Esophagus muscularis mucosa (tissue), 4 donors: ENCODE data around the gene UTP11. TPM values are rescaled to one million over a fixed set of nuclear protein-coding genes. Genes with fewer than 3 reads are reported as not detected.
A peak's percentile ranks its signal among the peaks of the same experiment; 100 is the strongest.

Source experiments
- DNase-seq: peaks from one replicate; pipeline ENCODE4 v3.0.0-alpha.2; 2017; ENCODE audit errors: extremely low spot score
- H3K27ac ChIP-seq, 4 donors: fragments of 200-600 bp; sonication (generic); replicated peaks in 1 of 4; 1 replicate in 3 of 4; 2 replicates in 1 of 4; pipeline ENCODE4 v1.5.1; 2016 to 2019; ENCODE audit warnings: mild to moderate bottlenecking in 1 of 4
- H3K27me3 ChIP-seq, 4 donors: fragments of 200-600 bp; sonication (generic); one replicate each; pipeline versions ENCODE4 v1.5.1 to v1.6.0; 2016 to 2019
- H3K36me3 ChIP-seq, 4 donors: fragments of 200-600 bp; sonication (generic); one replicate each; pipeline ENCODE4 v1.5.1; 2016 to 2019
- H3K4me1 ChIP-seq, 4 donors: fragments of 200-600 bp; sonication (generic); one replicate each; pipeline ENCODE4 v1.5.1; 2016 to 2019
- H3K4me3 ChIP-seq, 4 donors: fragments of 200-600 bp; sonication (generic); 1 replicate in 2 of 4; 2 replicates in 2 of 4; pipeline ENCODE4 v1.5.1; 2016 to 2019; ENCODE audit warnings: mild to moderate bottlenecking in 4 of 4, moderate library complexity in 1 of 4
- H3K9me3 ChIP-seq, 4 donors: fragments of 200-600 bp; sonication (generic); 1 replicate in 3 of 4; 2 replicates in 1 of 4; pipeline ENCODE4 v1.5.1; 2016 to 2019
- CTCF ChIP-seq, 3 experiments: fragments of 200-600 bp in 2 of 3; fragments of 450-650 bp in 1 of 3; sonication (generic) in 2 of 3; IDR thresholded peaks; one replicate each; pipeline ENCODE4 v1.5.1; 2017 to 2019; ENCODE audit warnings: antibody characterized with exemption in 3 of 3, mild to moderate bottlenecking in 2 of 3, moderate library complexity in 1 of 3
- EP300 ChIP-seq: sonication (generic); formaldehyde crosslinking; IDR thresholded peaks from one replicate; pipeline ENCODE4 v1.6.1; 2017; ENCODE audit warnings: antibody characterized with exemption
- POLR2A ChIP-seq: fragments of 450-650 bp; IDR thresholded peaks from one replicate; pipeline ENCODE4 v1.6.1; 2017; ENCODE audit warnings: antibody characterized with exemption, moderate library complexity, mild to moderate bottlenecking, low read depth
- POLR2AphosphoS5 ChIP-seq, 2 donors: sonication (generic); formaldehyde crosslinking; IDR thresholded peaks; one replicate each; pipeline ENCODE4 v1.6.1; 2017; ENCODE audit warnings: antibody characterized with exemption in 2 of 2
- WGBS: methylation state at CpG from one replicate; pipeline ENCODE4 v1.1.5; 2018; 5-methylcytosine and 5-hydroxymethylcytosine counted together
- intact Hi-C: fragments of 100-400 bp; cut with DNase I; formaldehyde crosslinking; loops from one replicate; pipeline ENCODE4 v1.15.1; 2023
- total RNA-seq, 4 donors: library from RNA; depleted of rRNA; stranded (reverse); fragments of >200 nt; gene quantifications; one replicate each; pipeline versions ENCODE4 v1.1.0 to v1.2.1, GENCODE V29; 2016

Gene UTP11
- total RNA-seq, 4 donors from 2014 or later, result 39.7 to 55.8 (median 42.4) TPM

- TF ChIP-seq CTCF (IDR thresholded peaks at IDR 0.05), result peak in 2 of 3 experiments; percentile 36 to 47
- TF ChIP-seq POLR2AphosphoS5 (IDR thresholded peaks at IDR 0.05), result no peak
- H3K36me3 ChIP-seq, result peaks cover 40 to 57% (median 56%) of the 10 kb centered on the region in 4 donors
- peaks cover 27 to 32% (median 28%) of the 10 kb centered on the region in 4 donors for H3K4me1 ChIP-seq
- WGBS, result 93% methylated on average over 5 of the region's 8 CpGs
- intact Hi-C loops, result no loop called here
- no peaks in the 10 kb centered on the region for H3K9me3 ChIP-seq
- H3K27me3 ChIP-seq, result no peaks in the 10 kb centered on the region
- H3K4me3 ChIP-seq, result no peak overlapping the region
- DNase-seq, result no peak
- no peak overlapping the region for H3K27ac ChIP-seq
These were observed 14.2 kb downstream of the UTP11 start for GRCh38 chr1:38026592-38027200.

GRCh38 chr1:38027201-38028104 is 14.9 kb downstream of the UTP11 start:
- Histone ChIP-seq H3K27me3 (no peaks in the 10 kb centered on the region), H3K4me3 (no peak overlapping the region), H3K27ac (no peak overlapping the region), H3K36me3 (peaks cover 33 to 49% (median 48%) of the 10 kb centered on the region in 4 donors), H3K9me3 (no peaks in the 10 kb centered on the region), H3K4me1 (peaks cover 27 to 32% (median 28%) of the 10 kb centered on the region in 4 donors)
- DNase-seq, result no peak
- 92% methylated on average over 16 of the region's 19 CpGs for WGBS
- intact Hi-C loops, result no loop called here
- no peak for TF ChIP-seq POLR2AphosphoS5 (IDR thresholded peaks at IDR 0.05)
- no peak for TF ChIP-seq POLR2A
- no peak for TF ChIP-seq CTCF (IDR thresholded peaks at IDR 0.05)
- no peak for TF ChIP-seq EP300

GRCh38 chr1:38028105-38028591 is 15.6 kb downstream of the UTP11 start:
- no peak overlapping the region for H3K4me3 ChIP-seq
- TF ChIP-seq CTCF (IDR thresholded peaks at IDR 0.05) (no peak), POLR2A (no peak), POLR2AphosphoS5 (IDR thresholded peaks at IDR 0.05) (no peak), EP300 (no peak)
- no peak overlapping the region for H3K27ac ChIP-seq
- no peaks in the 10 kb centered on the region for H3K27me3 ChIP-seq
- peaks cover 26 to 42% (median 41%) of the 10 kb centered on the region in 4 donors for H3K36me3 ChIP-seq
- DNase-seq, result no peak
- WGBS, result 79% methylated on average over 3 of the region's 3 CpGs
- H3K9me3 ChIP-seq, result no peaks in the 10 kb centered on the region
- intact Hi-C loops, result no loop called here
- peaks cover 27 to 32% (median 28%) of the 10 kb centered on the region in 4 donors for H3K4me1 ChIP-seq

GRCh38 chr1:38028671-38029070 is 16.1 kb downstream of the UTP11 start:
- peaks cover 22 to 37% (median 36%) of the 10 kb centered on the region in 4 donors for H3K36me3 ChIP-seq
- peaks cover 27 to 32% (median 28%) of the 10 kb centered on the region in 4 donors for H3K4me1 ChIP-seq
- H3K4me3 ChIP-seq, result no peak overlapping the region
- intact Hi-C loops, result no loop called here
- DNase-seq, result no peak
- no peak overlapping the region for H3K27ac ChIP-seq
- H3K27me3 ChIP-seq, result no peaks in the 10 kb centered on the region
- WGBS, result 50% methylated on average over 1 of the region's 2 CpGs
- TF ChIP-seq POLR2A (no peak), CTCF (IDR thresholded peaks at IDR 0.05) (no peak), EP300 (no peak), POLR2AphosphoS5 (IDR thresholded peaks at IDR 0.05) (no peak)
- H3K9me3 ChIP-seq, result no peaks in the 10 kb centered on the region
